PC-3 (cell line): ENCODE data around the gene CFAP221.

ENCODE experiments used
- EZH2 ChIP-seq: fragments of 300-600 bp; sonication (generic); IDR thresholded peaks from one replicate; pipeline ENCODE4 v1.6.1; 2017; ENCODE audit warnings: antibody characterized with exemption, mild to moderate bottlenecking, low read length; ENCODE audit not compliant: unreplicated experiment
- EZH2phosphoT487 ChIP-seq: fragments of 300-600 bp; sonication (generic); IDR thresholded peaks from 2 replicates; pipeline ENCODE4 v1.6.1; 2018; ENCODE audit warnings: mild to moderate bottlenecking, antibody characterized with exemption, low read length, borderline replicate concordance
- TF ChIP-seq, protein P1 (sequence below): fragments of 300-600 bp; sonication (generic); conservative IDR thresholded peaks from 2 replicates; pipeline ENCODE4 v1.5.1; 2017; ENCODE audit warnings: antibody characterized with exemption, low read depth, mild to moderate bottlenecking, low read length

DNA sequence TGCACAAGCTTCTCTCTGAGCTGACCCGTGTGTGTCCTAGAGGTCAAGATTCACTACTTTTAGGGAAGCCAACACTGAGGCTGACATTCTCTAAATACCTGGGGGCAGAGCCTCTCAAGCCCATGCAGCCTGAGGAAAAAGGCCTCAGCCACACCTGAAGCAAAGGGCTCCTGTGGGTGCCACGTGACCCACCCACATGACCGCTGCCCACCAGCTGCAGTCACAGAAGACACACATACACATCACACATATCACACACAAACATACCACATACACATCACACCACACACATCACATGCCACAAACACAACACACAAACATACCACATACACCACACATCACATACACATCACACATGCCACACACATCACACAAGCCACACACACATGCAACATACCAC, 149.3 kb downstream of the CFAP221 start:
- TF ChIP-seq, protein P1, sequence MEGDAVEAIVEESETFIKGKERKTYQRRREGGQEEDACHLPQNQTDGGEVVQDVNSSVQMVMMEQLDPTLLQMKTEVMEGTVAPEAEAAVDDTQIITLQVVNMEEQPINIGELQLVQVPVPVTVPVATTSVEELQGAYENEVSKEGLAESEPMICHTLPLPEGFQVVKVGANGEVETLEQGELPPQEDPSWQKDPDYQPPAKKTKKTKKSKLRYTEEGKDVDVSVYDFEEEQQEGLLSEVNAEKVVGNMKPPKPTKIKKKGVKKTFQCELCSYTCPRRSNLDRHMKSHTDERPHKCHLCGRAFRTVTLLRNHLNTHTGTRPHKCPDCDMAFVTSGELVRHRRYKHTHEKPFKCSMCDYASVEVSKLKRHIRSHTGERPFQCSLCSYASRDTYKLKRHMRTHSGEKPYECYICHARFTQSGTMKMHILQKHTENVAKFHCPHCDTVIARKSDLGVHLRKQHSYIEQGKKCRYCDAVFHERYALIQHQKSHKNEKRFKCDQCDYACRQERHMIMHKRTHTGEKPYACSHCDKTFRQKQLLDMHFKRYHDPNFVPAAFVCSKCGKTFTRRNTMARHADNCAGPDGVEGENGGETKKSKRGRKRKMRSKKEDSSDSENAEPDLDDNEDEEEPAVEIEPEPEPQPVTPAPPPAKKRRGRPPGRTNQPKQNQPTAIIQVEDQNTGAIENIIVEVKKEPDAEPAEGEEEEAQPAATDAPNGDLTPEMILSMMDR = no peak
- TF ChIP-seq EZH2phosphoT487 (no peak), EZH2 (no peak)
